Body of pancreas (tissue), 4 donors: ENCODE results near the gene MAP3K9.

Experiments
- POLR2A ChIP-seq, 3 donors: fragments of 450-650 bp; IDR thresholded peaks; one replicate each; pipeline ENCODE4 v1.6.1; 2016; ENCODE audit warnings: antibody characterized with exemption in 3 of 3, mild to moderate bottlenecking in 2 of 3
- TF ChIP-seq, protein P1 (sequence below), 7 experiments: fragments of 450-650 bp in 4 of 7; fragments of 200-600 bp in 3 of 7; sonication (generic) in 3 of 7; IDR thresholded peaks; one replicate each; pipeline ENCODE4 v1.5.1; 2016 to 2019; ENCODE audit warnings: antibody characterized with exemption in 7 of 7

GRCh38 chr14:70780396-70781075 is 28.8 kb downstream of the MAP3K9 start:
- TF ChIP-seq, protein P1, sequence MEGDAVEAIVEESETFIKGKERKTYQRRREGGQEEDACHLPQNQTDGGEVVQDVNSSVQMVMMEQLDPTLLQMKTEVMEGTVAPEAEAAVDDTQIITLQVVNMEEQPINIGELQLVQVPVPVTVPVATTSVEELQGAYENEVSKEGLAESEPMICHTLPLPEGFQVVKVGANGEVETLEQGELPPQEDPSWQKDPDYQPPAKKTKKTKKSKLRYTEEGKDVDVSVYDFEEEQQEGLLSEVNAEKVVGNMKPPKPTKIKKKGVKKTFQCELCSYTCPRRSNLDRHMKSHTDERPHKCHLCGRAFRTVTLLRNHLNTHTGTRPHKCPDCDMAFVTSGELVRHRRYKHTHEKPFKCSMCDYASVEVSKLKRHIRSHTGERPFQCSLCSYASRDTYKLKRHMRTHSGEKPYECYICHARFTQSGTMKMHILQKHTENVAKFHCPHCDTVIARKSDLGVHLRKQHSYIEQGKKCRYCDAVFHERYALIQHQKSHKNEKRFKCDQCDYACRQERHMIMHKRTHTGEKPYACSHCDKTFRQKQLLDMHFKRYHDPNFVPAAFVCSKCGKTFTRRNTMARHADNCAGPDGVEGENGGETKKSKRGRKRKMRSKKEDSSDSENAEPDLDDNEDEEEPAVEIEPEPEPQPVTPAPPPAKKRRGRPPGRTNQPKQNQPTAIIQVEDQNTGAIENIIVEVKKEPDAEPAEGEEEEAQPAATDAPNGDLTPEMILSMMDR (IDR thresholded peaks at IDR 0.05) = no peak
- TF ChIP-seq POLR2A (IDR thresholded peaks at IDR 0.05) = no peak
